KMS-11 (cell line): ENCODE results near the gene SH3GLB2.

Source experiments
- H2AFZ ChIP-seq: fragments of 200-600 bp; sonication (generic); 2 replicates; pipeline ENCODE4 v1.6.1; 2016; ENCODE audit warnings: antibody characterized with exemption, mixed run types, low read depth
- H3K27ac ChIP-seq: fragments of 200-600 bp; sonication (generic); 2 replicates; pipeline ENCODE4 v1.6.1; 2016; ENCODE audit warnings: mild to moderate bottlenecking, mixed run types
- H3K27me3 ChIP-seq: fragments of 200-600 bp; sonication (generic); 2 replicates; pipeline ENCODE4 v1.6.1; 2017; ENCODE audit warnings: mild to moderate bottlenecking, low read depth, mixed run types, moderate library complexity; ENCODE audit not compliant: insufficient read depth
- H3K36me3 ChIP-seq: fragments of 200-600 bp; sonication (generic); 2 replicates; pipeline ENCODE4 v1.6.1; 2017; ENCODE audit warnings: mild to moderate bottlenecking, mixed run types; ENCODE audit not compliant: insufficient read depth
- H3K4me1 ChIP-seq: fragments of 200-600 bp; sonication (generic); 2 replicates; pipeline ENCODE4 v1.6.1; 2016; ENCODE audit warnings: mild to moderate bottlenecking, low read depth, mixed run types; ENCODE audit not compliant: poor library complexity, severe bottlenecking
- H3K4me2 ChIP-seq: fragments of 200-600 bp; sonication (generic); 2 replicates; pipeline ENCODE4 v1.7.0; 2016; ENCODE audit warnings: mild to moderate bottlenecking, mixed run types
- H3K4me3 ChIP-seq: fragments of 200-600 bp; sonication (generic); IDR thresholded peaks from 2 replicates; pipeline ENCODE4 v1.6.1; 2017; ENCODE audit warnings: low read depth, low read length, mixed read lengths; ENCODE audit not compliant: insufficient read depth
- H3K79me2 ChIP-seq: fragments of 200-600 bp; sonication (generic); 2 replicates; pipeline ENCODE4 v1.6.1; 2016; ENCODE audit warnings: low read depth, mixed run types; ENCODE audit not compliant: insufficient read depth
- H3K9ac ChIP-seq: fragments of 200-600 bp; sonication (generic); 2 replicates; pipeline ENCODE4 v1.6.1; 2016; ENCODE audit warnings: mild to moderate bottlenecking, mixed run types
- H4K20me1 ChIP-seq: fragments of 200-600 bp; sonication (generic); 2 replicates; pipeline ENCODE4 v1.6.1; 2016; ENCODE audit warnings: mild to moderate bottlenecking, mixed run types; ENCODE audit not compliant: insufficient read depth
- CTCF ChIP-seq: fragments of 200-600 bp; sonication (generic); conservative IDR thresholded peaks from 2 replicates; pipeline ENCODE4 v1.6.1; 2017; ENCODE audit warnings: low read depth, mild to moderate bottlenecking, antibody characterized with exemption, low read length, moderate library complexity, mixed read lengths

Gene SH3GLB2

GRCh38 chr9:129013674-129014073 lies 14.5 kb downstream of the SH3GLB2 start:
- Histone ChIP-seq H2AFZ (no peak overlapping the region), H4K20me1 (no peaks in the 10 kb centered on the region), H3K79me2 (no peaks in the 10 kb centered on the region), H3K4me3 (no peak overlapping the region), H3K27ac (no peak overlapping the region), H3K36me3 (0 out of 2 replicates have a peak, but pooled peaks cover 3% of the 10 kb centered on the region), H3K4me1 (no peaks in the 10 kb centered on the region), H3K9ac (no peak overlapping the region), H3K4me2 (no peak overlapping the region), H3K27me3 (no peaks in the 10 kb centered on the region)
- TF ChIP-seq CTCF: no peak

GRCh38 chr9:129012893-129013448 lies 15.2 kb downstream of the SH3GLB2 start:
- TF ChIP-seq CTCF: no peak
- Histone ChIP-seq H3K36me3 (0 out of 2 replicates have a peak, but pooled peaks cover under 1% of the 10 kb centered on the region), H3K4me1 (no peaks in the 10 kb centered on the region), H4K20me1 (no peaks in the 10 kb centered on the region), H3K4me2 (no peak overlapping the region), H2AFZ (no peak overlapping the region), H3K27me3 (no peaks in the 10 kb centered on the region), H3K79me2 (no peaks in the 10 kb centered on the region), H3K27ac (no peak overlapping the region), H3K9ac (no peak overlapping the region), H3K4me3 (no peak overlapping the region)

DNA sequence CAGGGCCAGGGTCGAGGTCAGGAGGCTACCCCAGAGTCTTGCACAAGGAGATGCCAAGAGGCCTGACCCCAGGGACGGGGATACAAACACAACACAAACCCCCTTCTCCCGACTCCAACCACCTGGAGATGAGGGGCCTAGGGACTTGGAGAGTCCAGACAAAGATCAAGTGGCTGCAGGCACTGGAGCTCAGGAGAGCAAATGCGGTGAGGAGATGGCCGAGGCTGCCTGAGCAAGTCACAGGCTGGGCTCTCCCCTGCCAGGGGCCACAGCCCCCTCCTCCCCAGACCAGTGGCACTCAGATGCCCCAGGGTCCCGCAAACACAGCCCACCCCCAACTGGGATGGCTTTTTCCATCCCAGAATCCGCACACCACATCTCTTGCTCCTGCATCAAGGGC lies 15.8 kb downstream of the SH3GLB2 start:
- H3K27me3 ChIP-seq: no peaks in the 10 kb centered on the region
- H2AFZ ChIP-seq: no peak overlapping the region
- TF ChIP-seq CTCF: no peak
- H3K79me2 ChIP-seq: no peaks in the 10 kb centered on the region
- no peak overlapping the region for H3K4me2 ChIP-seq
- no peak overlapping the region for H3K9ac ChIP-seq
- H3K27ac ChIP-seq: no peak overlapping the region
- no peak overlapping the region for H3K4me3 ChIP-seq
- H3K4me1 ChIP-seq: peaks cover 1% of the 10 kb centered on the region
- no peaks in the 10 kb centered on the region for H4K20me1 ChIP-seq
- no peaks in the 10 kb centered on the region for H3K36me3 ChIP-seq

GRCh38 chr9:129011761-129012181 lies 16.4 kb downstream of the SH3GLB2 start:
- Histone ChIP-seq H3K4me2 (no peak overlapping the region), H3K4me1 (peaks cover 7% of the 10 kb centered on the region), H3K36me3 (no peaks in the 10 kb centered on the region), H4K20me1 (no peaks in the 10 kb centered on the region), H3K4me3 (no peak overlapping the region), H3K27me3 (no peaks in the 10 kb centered on the region), H2AFZ (no peak overlapping the region), H3K27ac (no peak overlapping the region), H3K79me2 (no peaks in the 10 kb centered on the region), H3K9ac (no peak overlapping the region)
- no peak for TF ChIP-seq CTCF
